HG03432 (cell line): ENCODE measurements around the gene CCL15.
"Not testable (repeated sequence)": the region's sequence is repeated elsewhere in the genome, so short reads cannot be mapped to it uniquely, and the experiment has no call there.

Experiments used
- ATAC-seq: cut with Tn5 transposase; IDR thresholded peaks from one replicate; pipeline ENCODE4 v1.9.1; 2021; ENCODE audit warnings: mild to moderate bottlenecking, moderate library complexity; ENCODE audit not compliant: unreplicated experiment

Gene CCL15

GRCh38 chr17:35995346-35995745 lies 6.0 kb downstream of the CCL15 start:
- ATAC-seq: not testable (repeated sequence)

- ATAC-seq: no peak
Observed at GRCh38 chr17:35991075-35991474, 10.3 kb downstream of the CCL15 start.

GRCh38 chr17:35988164-35988563 lies 13.2 kb downstream of the CCL15 start:
- no peak for ATAC-seq

DNA sequence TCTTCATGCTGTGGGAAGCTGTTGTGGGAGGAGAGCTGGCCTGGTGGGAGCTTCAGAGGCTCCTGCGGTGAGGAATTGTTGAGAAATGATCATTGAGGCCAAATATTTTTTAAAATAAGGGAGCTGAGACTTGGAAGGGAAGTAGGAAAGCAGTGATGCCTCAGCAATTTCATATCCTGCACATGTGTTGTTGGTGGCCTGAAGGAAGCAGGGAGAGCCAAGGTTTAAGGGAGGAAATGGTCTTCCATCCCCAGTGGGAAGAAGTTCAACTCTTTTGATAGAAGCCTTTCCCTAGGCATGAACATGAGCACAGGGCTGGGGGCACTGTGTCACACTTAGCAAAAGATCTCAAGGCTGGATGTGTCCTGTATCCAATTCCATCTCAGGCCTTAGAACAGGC lies 14.7 kb downstream of the CCL15 start, which contains the start of gene CCL14:
TSS of gene CCL14 (minus strand) at position 87 of the 400 bp plus-strand sequence. CDS start at position 7, 80 bp downstream.
- ATAC-seq: no peak

- ATAC-seq: no peak
Observed at GRCh38 chr17:35984140-35984539, 17.2 kb downstream of the CCL15 start.

DNA sequence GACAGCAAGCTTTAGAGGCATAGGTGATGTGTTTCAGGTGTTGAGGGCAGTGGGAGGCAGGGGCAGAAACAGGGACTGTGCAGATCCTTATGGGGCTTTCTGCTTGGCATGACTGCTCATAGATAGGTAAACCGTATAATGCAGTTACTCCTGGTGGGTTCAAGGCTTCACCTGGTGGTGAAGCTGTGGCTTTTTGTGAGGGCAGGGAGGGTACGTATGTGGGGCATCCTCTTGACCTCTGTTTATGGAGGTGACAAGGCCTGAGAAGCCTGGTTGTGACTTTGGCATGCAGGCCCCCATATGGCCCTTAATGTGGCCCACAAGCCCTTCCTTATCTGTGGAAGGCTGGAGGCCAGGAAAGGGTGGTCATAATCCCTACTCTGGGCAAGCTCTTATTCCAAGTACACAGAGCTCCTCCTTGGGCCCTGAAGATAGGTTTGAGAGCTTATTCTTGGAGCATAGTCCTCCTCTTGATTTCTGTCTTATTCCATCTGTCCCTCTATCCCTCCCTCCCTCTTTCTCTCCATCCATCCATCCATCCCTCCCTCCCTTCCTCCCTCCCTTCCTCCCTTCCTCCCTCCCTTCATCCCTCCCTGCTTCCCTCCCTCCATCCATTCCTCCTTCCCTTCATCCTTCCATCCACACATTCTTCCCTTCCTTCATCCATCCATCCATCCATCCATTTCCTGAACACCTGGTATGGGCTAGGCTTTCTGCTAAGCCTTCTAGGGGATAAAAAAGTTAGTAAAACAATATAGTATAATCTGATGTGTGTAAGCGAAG lies 18.8 kb downstream of the CCL15 start:
- ATAC-seq: no peak

- no peak for ATAC-seq
Observed at GRCh38 chr17:35981908-35982330, 19.4 kb downstream of the CCL15 start.

DNA sequence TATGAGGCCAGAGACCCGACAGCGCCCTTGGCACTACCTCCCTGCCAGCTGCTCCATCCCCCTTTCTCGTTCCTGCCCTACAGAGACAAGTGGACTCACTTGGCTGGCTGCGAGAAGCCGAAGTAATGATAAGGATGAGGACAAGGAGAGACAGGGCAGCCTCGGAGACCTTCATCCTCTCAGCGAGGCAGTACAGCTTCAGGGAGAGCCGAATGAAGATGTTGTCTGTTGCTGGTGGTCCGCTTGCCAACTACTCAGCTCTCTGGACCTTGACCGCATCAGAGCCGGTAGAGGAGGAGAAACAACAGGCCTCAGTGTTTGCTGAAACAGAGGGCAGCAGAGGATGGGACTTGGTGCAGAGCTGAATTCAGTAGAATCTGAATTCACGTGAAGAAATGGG lies 20.1 kb downstream of the CCL15 start, which contains the start of gene CCL16:
TSS of gene CCL16 (minus strand) at position 252 of the 400 bp plus-strand sequence. CDS start at position 175, 77 bp downstream.
- no peak for ATAC-seq

GRCh38 chr17:35978346-35978745 lies 23.0 kb downstream of the CCL15 start:
- no peak for ATAC-seq

DNA sequence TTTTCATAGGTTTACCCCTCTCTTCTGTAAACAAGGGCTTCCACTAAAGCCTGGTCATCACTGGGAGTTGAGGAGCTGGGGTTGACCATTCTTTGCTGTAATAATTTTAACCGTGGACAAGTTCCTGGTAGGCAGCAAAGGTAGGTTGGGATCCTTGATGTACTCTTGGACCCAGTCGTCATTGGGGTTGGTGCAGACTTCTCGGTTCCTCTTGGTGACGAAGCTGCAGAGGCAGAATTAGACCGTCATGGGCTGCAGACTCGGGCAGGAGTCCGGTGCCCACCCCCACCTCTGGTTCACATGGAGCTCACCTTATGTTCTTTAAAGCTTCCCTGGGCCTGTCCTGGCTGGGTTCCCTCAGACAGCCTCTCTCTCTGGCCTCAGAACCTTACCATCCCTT lies 23.8 kb downstream of the CCL15 start:
- ATAC-seq: no peak

DNA sequence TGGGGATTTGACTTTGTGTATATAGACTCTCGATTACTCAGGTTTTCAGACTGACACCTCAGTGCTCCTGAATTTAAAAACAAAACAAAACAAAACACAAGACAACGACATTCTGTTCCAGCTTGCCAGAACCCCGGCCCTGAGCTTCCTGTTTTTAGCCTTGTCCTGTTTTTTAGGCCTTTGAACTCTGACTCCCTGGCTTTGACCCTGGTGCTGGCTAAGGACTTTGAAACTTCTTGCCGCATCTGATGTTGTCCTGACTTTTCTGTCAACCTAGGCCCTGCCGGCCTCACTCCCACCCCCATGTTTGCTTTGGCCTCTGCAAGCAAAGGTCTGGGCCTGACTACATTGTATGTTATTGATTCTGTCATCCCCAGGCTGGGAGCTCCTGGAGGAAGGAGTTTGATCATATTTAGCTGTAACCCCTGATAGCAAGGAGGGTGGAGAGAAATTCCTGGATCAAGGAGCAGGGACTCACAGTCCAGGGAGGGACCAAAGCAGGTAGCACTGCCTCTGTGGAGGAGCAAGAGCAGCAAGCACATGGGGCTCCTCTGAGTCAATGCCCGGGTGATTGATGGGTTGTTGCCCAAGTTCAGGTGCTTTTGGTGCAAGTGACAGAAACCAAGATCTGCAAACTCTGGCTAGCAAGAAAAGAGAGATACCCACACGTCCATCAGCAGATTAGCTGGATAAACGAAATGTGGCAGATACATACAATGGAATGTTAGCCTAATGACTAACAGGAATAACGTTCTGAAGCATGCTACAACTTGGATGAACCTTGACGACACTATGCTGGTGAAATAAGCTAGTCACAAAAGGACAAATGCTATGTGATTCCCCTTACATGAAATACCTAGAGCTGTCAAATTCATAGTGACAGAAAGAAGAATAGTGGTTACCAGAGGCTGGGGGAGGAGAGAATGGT lies 27.8 kb downstream of the CCL15 start:
- no peak for ATAC-seq

DNA sequence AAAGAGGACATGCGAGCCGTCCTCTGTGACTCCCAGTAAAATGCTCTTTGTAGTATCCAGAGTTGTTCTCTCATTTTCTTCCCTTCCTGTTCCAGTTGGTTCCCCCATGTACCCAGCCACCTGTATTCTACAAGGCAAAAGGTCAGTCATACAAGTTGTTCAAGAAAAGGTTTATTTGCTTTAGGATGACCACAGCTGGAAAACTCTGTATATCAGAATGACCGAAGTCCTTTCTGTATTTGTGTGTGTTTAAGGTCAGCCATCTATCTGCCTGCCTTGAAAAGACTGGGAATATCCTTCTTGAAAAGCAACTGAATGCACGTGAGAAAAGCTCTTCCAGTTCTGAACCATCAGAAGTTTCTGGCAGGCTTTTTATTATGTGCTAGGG lies 28.4 kb downstream of the CCL15 start:
- ATAC-seq: no peak

DNA sequence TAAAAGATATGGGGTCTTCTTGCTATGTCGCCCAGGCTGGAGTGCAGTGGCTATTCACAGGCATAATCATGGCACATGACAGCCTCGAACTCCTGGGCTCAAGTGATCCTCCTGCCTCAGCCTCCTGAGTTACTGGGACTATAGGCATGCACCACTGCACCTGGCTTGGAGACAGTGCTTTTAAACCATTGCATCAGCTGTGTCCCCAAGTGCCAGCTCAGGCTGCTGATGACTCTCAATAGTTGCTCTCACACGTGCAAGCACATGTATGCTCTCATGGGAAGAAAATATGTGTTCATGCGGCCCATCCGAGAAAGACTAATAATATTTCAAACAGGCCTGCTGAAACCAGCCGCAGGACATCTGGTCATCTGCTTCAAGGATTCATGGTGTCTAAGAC lies 28.8 kb downstream of the CCL15 start:
- ATAC-seq: no peak

DNA sequence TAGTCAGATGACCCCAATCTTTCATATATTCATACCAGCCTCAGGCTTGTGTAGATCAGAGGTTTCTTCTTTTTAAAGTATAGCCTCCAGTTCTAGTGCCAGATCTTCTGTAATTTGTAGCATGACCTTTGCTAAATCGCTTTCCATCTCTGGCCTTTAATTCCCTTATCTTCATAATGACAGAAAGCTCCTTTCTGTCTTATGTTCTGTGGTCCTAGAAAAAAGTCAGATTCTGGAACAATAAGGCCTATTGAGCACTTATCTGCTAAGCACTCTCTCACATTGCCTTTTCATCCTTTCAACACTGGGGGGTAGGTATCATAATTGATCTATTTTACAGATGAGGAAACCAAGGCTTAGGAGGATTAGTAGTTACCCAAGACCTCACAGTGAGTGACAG lies 29.3 kb downstream of the CCL15 start:
- ATAC-seq: no peak

GRCh38 chr17:35969558-35970380 lies 31.6 kb downstream of the CCL15 start:
- no peak for ATAC-seq

DNA sequence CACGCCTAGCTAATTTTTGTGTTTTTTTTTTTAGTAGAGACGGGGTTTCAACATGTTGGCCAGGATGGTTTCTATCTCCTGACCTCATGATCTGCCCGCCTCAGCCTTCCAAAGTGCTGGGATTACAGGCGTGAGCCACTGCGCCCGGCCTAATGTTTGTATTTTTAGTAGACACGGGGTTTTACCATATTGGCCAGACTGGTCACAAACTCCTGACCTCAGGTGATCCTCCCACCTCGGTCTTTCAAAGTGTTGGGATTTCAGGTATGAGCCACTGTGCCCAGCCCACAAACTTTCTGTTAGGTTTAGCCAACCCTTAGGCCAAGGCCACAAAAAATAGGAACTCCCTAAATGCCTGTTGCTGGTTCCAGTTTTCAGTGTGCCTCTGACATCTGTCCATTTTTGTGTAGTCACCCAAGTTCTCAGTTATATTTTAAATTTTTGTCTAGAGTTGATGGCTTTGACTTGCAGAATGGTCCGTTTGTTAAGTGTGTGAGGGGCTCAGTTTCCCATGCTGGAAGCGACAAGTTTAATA lies 32.8 kb downstream of the CCL15 start:
- ATAC-seq: no peak

GRCh38 chr17:35965272-35965671 lies 36.1 kb downstream of the CCL15 start:
- ATAC-seq: no peak

DNA sequence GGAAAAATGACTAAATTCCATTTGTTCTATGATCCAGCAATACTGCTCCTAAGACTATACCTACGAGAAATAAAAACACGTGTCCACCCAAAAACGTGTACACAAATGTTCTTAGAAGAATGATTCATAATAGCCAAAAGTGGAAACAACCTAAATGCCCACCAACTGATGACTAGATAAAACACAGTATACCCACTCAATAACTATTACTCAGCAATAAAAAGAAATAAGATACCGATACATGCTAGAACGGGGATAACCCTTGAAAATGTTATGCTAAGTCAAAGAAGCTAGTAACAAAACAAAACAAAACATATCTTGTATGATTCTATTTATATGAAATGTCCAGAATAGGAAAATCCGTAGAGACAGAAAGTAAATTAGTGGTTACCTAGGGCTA lies 37.7 kb downstream of the CCL15 start:
- ATAC-seq: no peak

DNA sequence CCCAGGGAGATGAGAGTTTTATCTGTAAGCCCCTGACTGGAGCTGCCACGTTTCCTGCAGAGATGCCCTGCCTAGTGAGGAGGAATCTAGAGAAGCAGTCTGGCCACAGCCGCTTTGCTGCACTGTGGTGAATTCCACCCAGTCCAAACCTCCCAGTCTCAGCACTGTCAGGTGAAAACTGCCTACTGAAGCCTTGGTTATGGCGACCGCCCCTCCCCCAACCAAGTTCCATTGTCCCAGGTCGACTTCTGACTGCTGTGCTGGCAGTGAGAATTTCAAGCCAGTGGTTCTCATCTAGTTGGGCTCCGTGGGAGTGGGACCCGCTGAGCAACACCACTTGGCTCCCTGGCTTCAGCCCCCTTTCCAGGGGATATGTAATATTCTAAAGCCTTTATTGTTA lies 47.6 kb downstream of the CCL15 start:
- no peak for ATAC-seq

DNA sequence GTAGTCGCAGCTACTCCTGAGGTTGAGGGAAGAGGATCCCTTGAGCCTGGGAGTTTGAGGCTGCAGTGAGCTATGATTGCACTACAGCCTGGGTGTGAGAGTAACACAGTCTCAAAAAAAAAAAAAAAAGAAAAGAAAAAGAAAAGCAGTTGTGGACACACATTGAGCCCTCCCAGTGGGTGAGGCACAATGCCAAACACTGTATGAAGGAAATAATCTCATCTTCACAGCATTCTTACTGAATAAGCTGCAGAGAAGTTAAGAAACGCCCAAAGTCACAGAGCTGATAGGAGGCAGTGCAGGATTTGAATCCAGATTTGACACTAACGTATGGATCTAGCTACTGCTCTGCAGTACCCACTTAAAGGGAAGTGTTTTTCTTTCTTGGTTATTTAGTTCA lies 52.0 kb downstream of the CCL15 start:
- ATAC-seq: no peak

DNA sequence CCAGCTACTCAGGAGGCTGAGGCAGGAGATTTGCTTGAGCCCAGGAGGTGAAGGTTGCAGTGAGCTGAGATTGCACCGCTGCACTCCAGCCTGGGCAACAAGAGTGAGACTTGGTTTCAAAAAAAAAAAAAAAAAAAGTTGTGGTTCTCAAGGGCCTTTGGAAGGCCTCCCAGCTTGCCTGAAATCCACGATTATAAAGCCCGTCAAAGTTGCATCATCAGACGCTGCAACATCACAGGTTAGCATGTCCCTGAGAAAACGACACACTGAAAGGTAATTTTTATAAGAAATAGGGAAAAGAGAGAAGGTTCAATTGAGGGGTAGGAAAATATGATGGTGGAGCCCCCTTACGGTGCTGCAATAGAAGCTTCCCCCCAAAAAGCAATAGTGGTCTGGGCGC lies 53.3 kb downstream of the CCL15 start:
- ATAC-seq: no peak
